Neutrophil (primary cell): ENCODE data around the gene ZNF185.

Experiments
- H3K27ac ChIP-seq: fragments of 200-600 bp; sonication (generic); 2 replicates; pipeline ENCODE4 v1.5.1; 2016; ENCODE audit warnings: mild to moderate bottlenecking, moderate library complexity
- H3K27me3 ChIP-seq: fragments of 200-600 bp; sonication (generic); 2 replicates; pipeline ENCODE4 v1.6.0; 2016; ENCODE audit warnings: mild to moderate bottlenecking
- H3K36me3 ChIP-seq: fragments of 200-600 bp; sonication (generic); 2 replicates; pipeline ENCODE4 v1.5.1; 2017
- H3K4me1 ChIP-seq, 2 experiments: fragments of 200-600 bp in 1 of 2; sonication (generic) in 1 of 2; 1 replicate in 1 of 2; 2 replicates in 1 of 2; pipeline versions ENCODE4 v1.5.1 to v1.6.1; 2013 to 2016; ENCODE audit warnings: low read depth in 1 of 2, low read length in 1 of 2, mild to moderate bottlenecking in 1 of 2, moderate library complexity in 1 of 2; ENCODE audit not compliant: control insufficient read depth in 1 of 2, insufficient read depth in 1 of 2
- H3K4me3 ChIP-seq, 2 experiments: fragments of 200-600 bp in 1 of 2; sonication (generic) in 1 of 2; 1 replicate in 1 of 2; 2 replicates in 1 of 2; pipeline ENCODE4 v1.5.1; 2013 to 2016; ENCODE audit warnings: low read depth in 1 of 2, low read length in 1 of 2, mild to moderate bottlenecking in 1 of 2, moderate library complexity in 1 of 2
- H3K9me3 ChIP-seq: fragments of 200-600 bp; sonication (generic); 2 replicates; pipeline ENCODE4 v1.5.1; 2016
- TF ChIP-seq, protein P1 (sequence below): fragments of 200-600 bp; sonication (generic); IDR thresholded peaks from 2 replicates; pipeline ENCODE4 v1.5.1; 2016; ENCODE audit warnings: antibody characterized with exemption

ZNF185 gene

GRCh38 chrX:152945021-152945979 lies 47.4 kb downstream of the ZNF185 start:
- no peaks in the 10 kb centered on the region for H3K27me3 ChIP-seq
- no peaks in the 10 kb centered on the region for H3K9me3 ChIP-seq
- H3K36me3 ChIP-seq, result peaks cover 16% of the 10 kb centered on the region
- TF ChIP-seq, protein P1, sequence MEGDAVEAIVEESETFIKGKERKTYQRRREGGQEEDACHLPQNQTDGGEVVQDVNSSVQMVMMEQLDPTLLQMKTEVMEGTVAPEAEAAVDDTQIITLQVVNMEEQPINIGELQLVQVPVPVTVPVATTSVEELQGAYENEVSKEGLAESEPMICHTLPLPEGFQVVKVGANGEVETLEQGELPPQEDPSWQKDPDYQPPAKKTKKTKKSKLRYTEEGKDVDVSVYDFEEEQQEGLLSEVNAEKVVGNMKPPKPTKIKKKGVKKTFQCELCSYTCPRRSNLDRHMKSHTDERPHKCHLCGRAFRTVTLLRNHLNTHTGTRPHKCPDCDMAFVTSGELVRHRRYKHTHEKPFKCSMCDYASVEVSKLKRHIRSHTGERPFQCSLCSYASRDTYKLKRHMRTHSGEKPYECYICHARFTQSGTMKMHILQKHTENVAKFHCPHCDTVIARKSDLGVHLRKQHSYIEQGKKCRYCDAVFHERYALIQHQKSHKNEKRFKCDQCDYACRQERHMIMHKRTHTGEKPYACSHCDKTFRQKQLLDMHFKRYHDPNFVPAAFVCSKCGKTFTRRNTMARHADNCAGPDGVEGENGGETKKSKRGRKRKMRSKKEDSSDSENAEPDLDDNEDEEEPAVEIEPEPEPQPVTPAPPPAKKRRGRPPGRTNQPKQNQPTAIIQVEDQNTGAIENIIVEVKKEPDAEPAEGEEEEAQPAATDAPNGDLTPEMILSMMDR, result no peak
- H3K27ac ChIP-seq, result no peak overlapping the region
- peaks cover 5 to 13% of the 10 kb centered on the region in 2 experiments for H3K4me1 ChIP-seq
- H3K4me3 ChIP-seq, result no peak overlapping the region

- Histone ChIP-seq H3K4me3 (no peak overlapping the region), H3K36me3 (peaks cover 16% of the 10 kb centered on the region), H3K4me1 (peaks cover 5 to 7% of the 10 kb centered on the region in 2 experiments), H3K27ac (no peak overlapping the region), H3K27me3 (no peaks in the 10 kb centered on the region), H3K9me3 (no peaks in the 10 kb centered on the region)
- TF ChIP-seq, protein P1, result no peak
Observed at GRCh38 chrX:152946681-152947080, 48.8 kb downstream of the ZNF185 start.
